Adrenal gland (tissue), 12 donors: Measurements from ENCODE around the gene CCDC146. TPM values are rescaled to one million over a fixed set of nuclear protein-coding genes. Genes with fewer than 3 reads are reported as not detected.
"Not testable (repeated sequence)": the region's sequence is repeated elsewhere in the genome, so short reads cannot be mapped to it uniquely, and the experiment has no call there.

Source experiments
- DNase-seq, 7 donors: peaks; one replicate each; pipeline ENCODE4 v3.0.0-alpha.2; 2019 to 2020
- H3K27ac ChIP-seq, 5 donors: fragments of 200-600 bp; sonication (generic) in 4 of 5; 1 replicate in 3 of 5; 2 replicates in 2 of 5; pipeline versions ENCODE4 v1.5.1 to v1.8.0; 2016 to 2020; ENCODE audit warnings: mild to moderate bottlenecking in 1 of 5
- H3K27me3 ChIP-seq: fragments of 200-600 bp; 2 replicates; pipeline ENCODE4 v1.8.0; 2021
- H3K36me3 ChIP-seq, 2 donors: fragments of 200-600 bp; replicated peaks in 1 of 2; 1 replicate in 1 of 2; 2 replicates in 1 of 2; pipeline versions ENCODE4 v1.5.1 to v1.8.0; 2018 to 2022
- H3K4me1 ChIP-seq, 2 donors: fragments of 200-600 bp; replicated peaks in 1 of 2; 1 replicate in 1 of 2; 2 replicates in 1 of 2; pipeline versions ENCODE4 v1.5.1 to v1.8.0; 2018 to 2021
- H3K4me3 ChIP-seq, 4 donors: fragments of 200-600 bp; sonication (generic) in 3 of 4; one replicate each; pipeline ENCODE4 v1.5.1; 2016 to 2018
- H3K9me3 ChIP-seq, 3 donors: fragments of 200-600 bp; sonication (generic) in 1 of 3; replicated peaks in 1 of 3; 1 replicate in 2 of 3; 2 replicates in 1 of 3; pipeline versions ENCODE4 v1.5.1 to v1.8.0; 2016 to 2021
- POLR2A ChIP-seq, 2 donors: fragments of 450-650 bp; IDR thresholded peaks; one replicate each; pipeline ENCODE4 v1.6.1; 2017; ENCODE audit warnings: antibody characterized with exemption in 2 of 2, mild to moderate bottlenecking in 2 of 2, moderate library complexity in 1 of 2
- WGBS, 4 donors: extraction: QIAGEN DNeasy Blood & Tissue Kit in 2 of 4; methylation state at CpG; one replicate each; pipeline versions ENCODE4 v1.1.5 to v1.1.7; 2013 to 2017; 5-methylcytosine and 5-hydroxymethylcytosine counted together
- intact Hi-C, 2 donors: fragments of 100-400 bp; cut with DNase I; formaldehyde crosslinking; loops; one replicate each; pipeline versions ENCODE4 v1.14.1 to v1.15.0; 2022 to 2023
- polyA plus RNA-seq, 3 donors: library from polyadenylated mRNA; stranded (reverse); fragments of 200-250 nt in 2 of 3; fragments of 350-450 nt in 1 of 3; fragmentation: Illumina TruSeq in 1 of 3; extraction: RNeasy Lipid Tissue Mini Kit (QIAGEN cat#74804) in 1 of 3; gene quantifications; one replicate each; pipeline ENCODE4 v1.2.3, GENCODE V29; 2013 to 2014
- total RNA-seq, 9 donors: library from RNA; depleted of rRNA in 4 of 9; stranded (reverse); fragments of >200 nt in 4 of 9; fragments of 120-200 nt in 1 of 9; fragmentation: NEBNext Ultra II Directional in 1 of 9; extraction: Animal tissue kit (Norgen Biotek cat#: 25700) in 1 of 9; gene quantifications; one replicate each; pipeline versions ENCODE4 v1.1.0 to v1.2.4, GENCODE V29; 2013 to 2023
- TF ChIP-seq, protein P1 (sequence below), 6 experiments: fragments of 450-650 bp in 4 of 6; fragments of 200-600 bp in 2 of 6; sonication (generic) in 1 of 6; IDR thresholded peaks; 1 replicate in 5 of 6; 2 replicates in 1 of 6; pipeline versions ENCODE4 v1.5.1 to v1.8.0; 2016 to 2021; ENCODE audit warnings: antibody characterized with exemption in 6 of 6, mild to moderate bottlenecking in 2 of 6, moderate library complexity in 1 of 6
- donor health status: healthy with polysubstance abuse.
- donor health status: Bipolar disorder and iron deficiency.
- donor health status: DM: yes; HTN: yes; CAD: no.
- donor health status: DM: no; HTN: no; CAD: no.
- donor health status: DM: no; HTN: no; CAD: no.
- donor health status: DM: yes; HTN: yes; CAD: no.

CCDC146 gene
- total and polyA plus RNA-seq, 12 donors, result 0.79 to 8.7 (median 5.1) TPM

DNA sequence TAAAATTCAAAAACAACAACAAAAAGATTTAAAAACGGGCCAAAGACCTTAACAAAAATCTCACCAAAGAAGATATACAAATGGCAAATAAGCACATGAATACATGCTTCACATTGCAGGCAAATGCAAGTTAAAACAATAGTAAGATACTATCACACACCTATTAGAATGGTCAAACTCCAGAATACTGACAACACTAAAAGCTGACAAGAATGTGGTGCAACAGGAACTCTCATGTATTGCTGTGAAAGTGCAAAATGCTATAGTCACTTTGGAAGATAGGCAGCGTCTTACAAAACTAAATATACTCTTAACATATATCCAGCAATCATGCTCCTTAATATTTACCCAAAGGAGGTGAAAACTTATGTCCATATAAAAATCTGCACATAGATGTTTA, 16.3 kb downstream of the CCDC146 start:
- H3K9me3 ChIP-seq, DNase-seq, H3K27me3 ChIP-seq, H3K27ac ChIP-seq, intact Hi-C loops, H3K4me3 ChIP-seq, H3K36me3 ChIP-seq, H3K4me1 ChIP-seq: not testable (repeated sequence)
- WGBS, 4 donors, result 80 to 89% (median 85%) methylated on average over 2 of the region's 2 CpGs

DNA sequence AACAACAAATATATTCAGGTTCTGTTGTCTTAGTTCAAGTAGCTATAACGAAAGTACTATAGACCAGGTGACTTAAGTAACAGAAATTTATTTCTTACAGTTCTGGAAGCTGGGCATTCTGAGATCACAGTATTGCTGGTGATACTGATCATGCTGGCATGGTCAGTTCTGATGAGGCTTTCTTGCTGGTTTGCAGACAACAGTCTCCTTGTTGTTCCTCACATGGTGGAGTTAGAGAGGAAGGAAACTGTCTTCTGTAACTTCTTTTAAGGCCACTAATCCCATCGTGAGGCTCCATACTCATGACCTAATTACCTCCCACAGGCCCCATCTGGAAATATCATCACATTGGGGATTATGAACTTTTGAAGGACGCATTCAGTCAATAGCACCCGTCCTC, 17.9 kb downstream of the CCDC146 start:
- intact Hi-C loops, DNase-seq, H3K36me3 ChIP-seq, H3K27me3 ChIP-seq, H3K27ac ChIP-seq, H3K9me3 ChIP-seq, H3K4me1 ChIP-seq, H3K4me3 ChIP-seq: not testable (repeated sequence)
- 55 to 82% (median 60%) methylated on average over 2 to 4 of the region's 4 CpGs for WGBS, 4 donors

DNA sequence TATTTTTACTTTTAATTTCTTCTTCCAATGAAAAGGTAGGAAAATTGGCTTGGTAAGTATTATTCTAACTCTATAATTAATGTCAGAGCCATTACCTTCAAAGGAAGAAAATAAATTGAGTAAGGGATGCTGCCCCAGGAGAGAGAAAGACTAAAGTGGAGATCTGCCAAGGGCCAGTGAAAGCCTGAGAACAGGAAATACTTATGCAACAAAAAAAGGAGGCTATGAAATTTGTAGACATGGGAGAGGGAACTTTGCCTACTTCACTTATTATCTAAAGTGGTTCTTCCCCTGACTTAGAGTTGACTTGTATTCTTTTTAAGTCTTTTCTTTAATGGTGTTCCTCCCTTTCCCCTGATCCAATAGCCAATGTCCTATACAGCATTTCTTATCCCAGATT, 29.8 kb downstream of the CCDC146 start:
- H3K4me1 ChIP-seq, H3K9me3 ChIP-seq, H3K4me3 ChIP-seq, intact Hi-C loops, DNase-seq, H3K36me3 ChIP-seq, H3K27ac ChIP-seq, H3K27me3 ChIP-seq: not testable (repeated sequence)

DNA sequence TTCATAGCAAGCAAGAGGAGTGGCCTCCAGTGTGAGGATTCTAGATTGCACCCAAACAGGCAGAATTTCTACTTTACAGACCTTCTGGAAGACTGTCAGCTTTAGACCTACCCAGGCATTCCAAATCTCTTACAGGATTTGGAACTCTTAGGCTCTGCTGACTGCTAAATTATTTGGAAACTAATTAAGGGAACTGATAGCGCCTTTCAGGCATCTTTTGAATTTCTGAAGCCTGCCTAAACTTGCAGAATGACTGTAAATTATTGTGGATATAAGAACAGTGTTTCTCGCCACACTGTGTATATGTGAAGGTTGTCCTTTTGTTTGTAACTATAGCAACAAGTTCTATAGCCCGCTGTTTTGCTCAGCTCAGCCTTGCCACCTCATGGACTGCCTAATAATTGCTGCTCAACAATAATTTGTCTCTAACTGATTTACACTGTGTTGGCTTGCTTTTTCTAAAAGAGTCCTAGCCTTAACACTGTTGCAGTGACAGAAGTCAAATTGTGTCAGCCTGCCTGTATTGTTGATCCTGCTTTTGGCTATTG, 32.6 kb downstream of the CCDC146 start:
- H3K9me3 ChIP-seq, H3K27ac ChIP-seq, DNase-seq, H3K4me1 ChIP-seq, H3K27me3 ChIP-seq, intact Hi-C loops, H3K4me3 ChIP-seq, H3K36me3 ChIP-seq: not testable (repeated sequence)
- 45 to 85% (median 54%) methylated on average over 2 to 3 of the region's 3 CpGs for WGBS, 4 donors

DNA sequence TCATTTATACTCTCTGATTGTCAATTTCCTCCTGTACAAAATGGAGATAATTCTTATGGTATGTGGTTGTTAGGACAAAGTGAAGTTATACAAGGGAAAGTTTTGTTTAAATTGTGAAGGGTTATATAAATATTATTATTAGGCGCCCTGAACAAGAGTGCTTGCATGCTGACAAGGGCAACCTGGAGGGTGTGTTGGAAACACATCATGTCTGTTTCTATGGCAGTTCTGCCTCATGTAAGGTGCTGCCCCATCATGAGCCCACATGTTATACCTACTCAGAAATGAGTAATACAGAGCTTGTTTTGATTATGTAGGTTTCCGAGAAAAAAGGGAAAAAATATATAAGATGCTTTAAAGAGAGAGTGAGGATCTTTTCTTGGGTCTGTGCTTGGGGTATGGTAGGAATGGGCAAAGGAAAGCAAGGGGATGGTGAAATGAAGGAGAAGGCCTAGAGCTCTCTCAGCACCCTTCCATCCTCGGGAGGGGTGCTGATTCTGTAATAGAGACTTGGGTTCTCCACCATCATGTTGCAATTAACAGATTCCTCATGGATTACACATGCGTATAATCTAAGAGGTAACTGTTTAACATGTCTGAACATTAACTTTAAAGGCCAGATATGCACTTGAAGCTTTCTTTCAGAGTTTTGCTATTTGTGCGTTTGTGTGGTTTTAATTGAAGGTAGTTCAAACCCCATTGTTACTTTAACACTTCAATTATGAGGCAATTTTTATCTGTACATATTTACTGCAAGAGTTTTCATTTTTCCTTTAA, 33.4 kb downstream of the CCDC146 start:
- H3K9me3 ChIP-seq, H3K36me3 ChIP-seq, H3K27me3 ChIP-seq, DNase-seq, intact Hi-C loops, H3K4me1 ChIP-seq, H3K27ac ChIP-seq, H3K4me3 ChIP-seq: not testable (repeated sequence)
- WGBS, 4 donors, result 84 to 94% (median 85%) methylated on average over 4 to 5 of the region's 5 CpGs

DNA sequence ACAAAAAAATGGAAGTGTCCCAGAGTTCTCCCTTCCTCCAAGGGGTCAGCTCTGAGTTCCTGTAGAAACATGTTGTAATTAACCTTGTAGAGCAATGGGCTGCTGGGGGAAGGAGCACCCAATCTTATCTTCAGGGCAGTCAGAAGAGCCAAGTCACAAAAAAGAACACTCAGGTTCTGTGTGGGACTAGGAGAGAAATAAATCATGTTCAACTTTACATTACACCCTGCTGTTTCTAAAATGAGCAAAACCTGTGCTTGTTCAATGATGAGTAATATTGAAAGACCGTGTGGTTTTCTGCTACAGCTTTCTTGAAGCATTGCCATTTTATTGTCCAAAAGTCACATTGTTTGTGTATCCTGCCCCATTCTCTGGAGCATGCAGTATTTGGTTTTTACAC, 34.6 kb downstream of the CCDC146 start:
- WGBS, 4 donors, result no CpG with 5 or more reads among the region's 1 CpG
- H3K36me3 ChIP-seq, intact Hi-C loops, H3K27ac ChIP-seq, H3K9me3 ChIP-seq, DNase-seq, H3K27me3 ChIP-seq, H3K4me1 ChIP-seq, H3K4me3 ChIP-seq: not testable (repeated sequence)

DNA sequence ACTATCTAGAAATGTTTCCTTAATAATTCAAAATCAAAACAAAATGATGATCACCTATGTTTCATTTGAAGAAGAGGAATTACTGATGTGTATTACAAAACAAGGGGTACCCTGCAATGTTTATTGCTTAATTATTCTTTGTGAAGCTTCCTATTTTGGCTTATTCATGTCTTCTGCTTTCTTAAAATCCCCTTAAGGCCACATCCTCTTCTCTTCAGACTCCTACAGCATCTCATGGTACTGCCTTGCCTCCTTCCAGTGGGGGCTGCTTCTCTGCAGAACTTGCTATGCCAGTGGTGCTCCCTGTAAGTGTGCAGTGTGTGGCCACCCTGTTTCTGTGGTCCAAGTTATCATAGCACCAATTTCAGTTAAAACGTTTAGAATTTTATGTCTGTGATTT, 35.0 kb downstream of the CCDC146 start:
- no peak overlapping the region for H3K27ac ChIP-seq
- intact Hi-C loops, result no loop called here
- no peaks in the 10 kb centered on the region for H3K27me3 ChIP-seq

DNA sequence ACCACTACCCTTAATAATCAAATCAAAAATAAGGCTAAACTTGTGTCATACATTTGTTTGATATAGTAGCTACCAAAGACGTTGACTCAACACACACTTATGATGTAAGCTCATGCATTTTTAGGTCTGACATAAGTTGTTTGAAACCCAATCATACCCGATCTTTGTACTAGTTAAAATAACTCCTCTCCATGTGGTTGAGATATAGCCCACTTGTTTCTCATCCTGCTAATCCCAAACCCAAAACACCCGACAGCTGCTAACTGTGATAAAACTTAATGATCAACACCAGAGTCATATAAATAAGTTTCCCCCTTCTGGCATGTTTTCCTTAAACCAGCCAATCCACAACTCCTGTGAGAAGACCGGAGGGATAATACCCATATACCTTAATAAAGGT, 48.7 kb downstream of the CCDC146 start:
- H3K27ac ChIP-seq, H3K9me3 ChIP-seq, H3K4me3 ChIP-seq, DNase-seq, H3K27me3 ChIP-seq, intact Hi-C loops, H3K4me1 ChIP-seq, H3K36me3 ChIP-seq: not testable (repeated sequence)
- 82 to 89% (median 86%) methylated on average over 4 of the region's 4 CpGs for WGBS, 4 donors

More for the DNA sequence above, 35.0 kb downstream of the CCDC146 start:
- H3K9me3 ChIP-seq, result no peaks in the 10 kb centered on the region
- peaks cover 0 to 5% of the 10 kb centered on the region in 2 donors for H3K4me1 ChIP-seq
- no peak for DNase-seq
- no peaks in the 10 kb centered on the region for H3K36me3 ChIP-seq
- WGBS, 4 donors, result 11 to 36% (median 35%) methylated on average over 1 of the region's 1 CpG
- no peak overlapping the region for H3K4me3 ChIP-seq
- TF ChIP-seq POLR2A (IDR thresholded peaks at IDR 0.05), result no peak
- TF ChIP-seq, protein P1, sequence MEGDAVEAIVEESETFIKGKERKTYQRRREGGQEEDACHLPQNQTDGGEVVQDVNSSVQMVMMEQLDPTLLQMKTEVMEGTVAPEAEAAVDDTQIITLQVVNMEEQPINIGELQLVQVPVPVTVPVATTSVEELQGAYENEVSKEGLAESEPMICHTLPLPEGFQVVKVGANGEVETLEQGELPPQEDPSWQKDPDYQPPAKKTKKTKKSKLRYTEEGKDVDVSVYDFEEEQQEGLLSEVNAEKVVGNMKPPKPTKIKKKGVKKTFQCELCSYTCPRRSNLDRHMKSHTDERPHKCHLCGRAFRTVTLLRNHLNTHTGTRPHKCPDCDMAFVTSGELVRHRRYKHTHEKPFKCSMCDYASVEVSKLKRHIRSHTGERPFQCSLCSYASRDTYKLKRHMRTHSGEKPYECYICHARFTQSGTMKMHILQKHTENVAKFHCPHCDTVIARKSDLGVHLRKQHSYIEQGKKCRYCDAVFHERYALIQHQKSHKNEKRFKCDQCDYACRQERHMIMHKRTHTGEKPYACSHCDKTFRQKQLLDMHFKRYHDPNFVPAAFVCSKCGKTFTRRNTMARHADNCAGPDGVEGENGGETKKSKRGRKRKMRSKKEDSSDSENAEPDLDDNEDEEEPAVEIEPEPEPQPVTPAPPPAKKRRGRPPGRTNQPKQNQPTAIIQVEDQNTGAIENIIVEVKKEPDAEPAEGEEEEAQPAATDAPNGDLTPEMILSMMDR (IDR thresholded peaks at IDR 0.05), result no peak

DNA sequence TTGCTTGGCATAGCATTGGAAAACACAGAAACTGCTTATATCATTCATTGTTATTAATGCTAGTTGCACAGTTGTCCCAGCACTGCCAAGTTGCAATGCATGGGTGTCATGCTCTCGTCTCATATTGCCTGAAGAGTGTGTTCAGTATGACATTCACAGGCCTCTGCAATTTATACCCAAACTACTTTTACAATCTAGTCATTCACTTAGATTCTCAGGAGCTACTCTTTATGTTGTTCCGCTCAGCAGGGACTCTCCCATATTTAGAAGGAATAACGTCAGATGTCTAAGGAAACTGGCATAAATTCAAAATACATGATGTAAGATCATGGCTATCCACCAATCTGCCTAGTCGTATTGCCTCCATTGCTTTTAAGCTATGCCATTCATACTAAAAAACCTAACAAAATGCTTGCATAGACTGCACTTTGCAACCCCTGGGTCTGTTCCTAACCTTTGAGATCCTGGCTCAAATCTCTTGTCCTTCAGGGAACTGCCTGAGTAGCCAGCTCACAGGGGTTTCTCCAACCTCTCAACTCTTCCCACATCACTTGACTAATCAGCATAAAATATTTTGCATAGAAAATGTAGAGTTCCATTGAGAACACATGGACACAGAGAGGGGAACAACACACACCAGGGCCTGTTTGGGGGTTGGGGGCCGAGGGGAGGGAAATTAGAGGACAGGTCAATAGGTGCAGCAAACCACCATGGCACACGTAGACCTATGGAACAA, 50.2 kb downstream of the CCDC146 start:
- H3K4me1 ChIP-seq, DNase-seq, H3K27me3 ChIP-seq, intact Hi-C loops, H3K36me3 ChIP-seq, H3K4me3 ChIP-seq, H3K9me3 ChIP-seq, H3K27ac ChIP-seq: not testable (repeated sequence)
- 86 to 96% (median 88%) methylated on average over 5 to 6 of the region's 6 CpGs for WGBS, 4 donors

DNA sequence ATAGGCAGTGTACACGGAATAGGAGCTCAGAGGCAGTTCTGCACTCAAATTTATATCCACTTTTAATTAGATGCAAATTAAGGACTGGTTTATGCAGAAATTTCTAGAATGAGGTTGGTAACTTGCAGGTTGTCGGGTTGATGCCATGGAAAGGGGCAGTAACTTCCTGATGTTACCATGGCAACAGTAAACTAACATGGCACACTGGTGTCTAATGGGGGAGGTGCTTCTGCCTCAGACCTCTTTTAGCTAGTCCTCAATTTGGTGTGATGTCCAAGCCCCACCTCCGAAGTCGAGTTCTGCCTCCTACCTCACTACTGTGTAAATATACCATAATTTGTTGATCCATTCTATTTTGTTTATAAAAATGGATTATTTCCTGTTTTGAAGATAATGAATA, 52.0 kb downstream of the CCDC146 start:
- H3K27ac ChIP-seq, H3K4me1 ChIP-seq, intact Hi-C loops, H3K36me3 ChIP-seq, H3K4me3 ChIP-seq, H3K9me3 ChIP-seq, DNase-seq, H3K27me3 ChIP-seq: not testable (repeated sequence)
- 82 to 96% (median 91%) methylated on average over 3 of the region's 4 CpGs for WGBS, 4 donors
